GM12878 (cell line): ENCODE results near the gene NSMCE1.

ENCODE experiments used
- ASH2L ChIP-seq: fragments of 300-600, 200-600 bp; sonication (generic); IDR thresholded peaks from 2 replicates; pipeline ENCODE4 v1.6.1; 2017; ENCODE audit warnings: low read depth, mild to moderate bottlenecking, borderline replicate concordance
- NR2C2 ChIP-seq: IDR thresholded peaks from 2 replicates; pipeline ENCODE4 v1.6.1; 2011; ENCODE audit warnings: borderline replicate concordance, low read depth; ENCODE audit not compliant: control insufficient read depth, insufficient read length
- PML ChIP-seq: IDR thresholded peaks from 2 replicates; pipeline ENCODE4 v1.6.1; 2012; ENCODE audit warnings: low read length, inconsistent platforms
- TCF12 ChIP-seq: IDR thresholded peaks from 2 replicates; pipeline ENCODE4 v1.6.1; 2011; ENCODE audit warnings: low read depth, mild to moderate bottlenecking, low read length
- TF ChIP-seq, protein P1 (sequence below), 3 experiments: IDR thresholded peaks in 2 of 3; conservative IDR thresholded peaks in 1 of 3; 2 replicates each; pipeline ENCODE4 v1.5.1; 2011; ENCODE audit warnings: low read depth in 3 of 3, low read length in 3 of 3, mild to moderate bottlenecking in 3 of 3, control low read depth in 2 of 3, moderate library complexity in 2 of 3, inconsistent platforms in 1 of 3, mixed read lengths in 1 of 3; ENCODE audit not compliant: control insufficient read depth in 2 of 3, insufficient read depth in 1 of 3; ENCODE audit errors: extremely low read depth in 1 of 3
- TF ChIP-seq, protein P2 (sequence below): IDR thresholded peaks from 2 replicates; pipeline ENCODE4 v1.6.1; 2012; ENCODE audit warnings: low read depth, low read length, improper control_type of control experiment

DNA sequence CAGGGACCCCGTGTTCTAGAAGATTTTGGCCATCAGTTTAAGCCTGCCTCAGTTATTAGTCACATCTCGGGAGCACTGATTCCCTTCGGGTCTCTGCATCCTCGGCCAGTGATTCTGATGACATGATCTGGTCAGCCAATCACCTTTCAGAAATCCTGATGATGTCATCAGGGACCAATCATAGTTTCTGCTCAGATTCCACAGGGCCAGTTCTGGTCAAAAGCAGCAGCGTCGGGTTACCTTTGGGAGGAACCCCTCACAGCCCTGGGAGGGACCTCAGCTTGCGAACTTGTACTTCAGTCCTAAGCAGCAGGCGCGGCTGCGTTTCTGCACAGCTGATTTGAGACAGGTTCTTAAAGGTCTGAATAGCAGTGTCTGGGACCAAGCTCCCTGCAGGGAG lies 51.3 kb downstream of the NSMCE1 start:
- TF ChIP-seq, protein P1, sequence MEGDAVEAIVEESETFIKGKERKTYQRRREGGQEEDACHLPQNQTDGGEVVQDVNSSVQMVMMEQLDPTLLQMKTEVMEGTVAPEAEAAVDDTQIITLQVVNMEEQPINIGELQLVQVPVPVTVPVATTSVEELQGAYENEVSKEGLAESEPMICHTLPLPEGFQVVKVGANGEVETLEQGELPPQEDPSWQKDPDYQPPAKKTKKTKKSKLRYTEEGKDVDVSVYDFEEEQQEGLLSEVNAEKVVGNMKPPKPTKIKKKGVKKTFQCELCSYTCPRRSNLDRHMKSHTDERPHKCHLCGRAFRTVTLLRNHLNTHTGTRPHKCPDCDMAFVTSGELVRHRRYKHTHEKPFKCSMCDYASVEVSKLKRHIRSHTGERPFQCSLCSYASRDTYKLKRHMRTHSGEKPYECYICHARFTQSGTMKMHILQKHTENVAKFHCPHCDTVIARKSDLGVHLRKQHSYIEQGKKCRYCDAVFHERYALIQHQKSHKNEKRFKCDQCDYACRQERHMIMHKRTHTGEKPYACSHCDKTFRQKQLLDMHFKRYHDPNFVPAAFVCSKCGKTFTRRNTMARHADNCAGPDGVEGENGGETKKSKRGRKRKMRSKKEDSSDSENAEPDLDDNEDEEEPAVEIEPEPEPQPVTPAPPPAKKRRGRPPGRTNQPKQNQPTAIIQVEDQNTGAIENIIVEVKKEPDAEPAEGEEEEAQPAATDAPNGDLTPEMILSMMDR (IDR thresholded peaks at IDR 0.05 in 2 of 3, conservative IDR thresholded peaks at IDR 0.05 in 1 of 3; ENCODE audit: control insufficient read depth in 2 of 3, extremely low read depth in 1 of 3, insufficient read depth in 1 of 3, low read depth in 3 of 3, low read length in 3 of 3), result no peak
- no peak for TF ChIP-seq PML
- no peak for TF ChIP-seq ASH2L
- TF ChIP-seq, protein P2, sequence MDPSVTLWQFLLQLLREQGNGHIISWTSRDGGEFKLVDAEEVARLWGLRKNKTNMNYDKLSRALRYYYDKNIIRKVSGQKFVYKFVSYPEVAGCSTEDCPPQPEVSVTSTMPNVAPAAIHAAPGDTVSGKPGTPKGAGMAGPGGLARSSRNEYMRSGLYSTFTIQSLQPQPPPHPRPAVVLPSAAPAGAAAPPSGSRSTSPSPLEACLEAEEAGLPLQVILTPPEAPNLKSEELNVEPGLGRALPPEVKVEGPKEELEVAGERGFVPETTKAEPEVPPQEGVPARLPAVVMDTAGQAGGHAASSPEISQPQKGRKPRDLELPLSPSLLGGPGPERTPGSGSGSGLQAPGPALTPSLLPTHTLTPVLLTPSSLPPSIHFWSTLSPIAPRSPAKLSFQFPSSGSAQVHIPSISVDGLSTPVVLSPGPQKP, result no peak
- TF ChIP-seq TCF12, result no peak
- TF ChIP-seq NR2C2, result no peak
